Testis (tissue), 3 donors: ENCODE results near the gene DNASE1L3. TPM values are rescaled to one million over a fixed set of nuclear protein-coding genes. Genes with fewer than 3 reads are reported as not detected.

Source experiments
- DNase-seq: peaks from one replicate; pipeline ENCODE4 v3.0.0-alpha.2; 2019
- H3K27ac ChIP-seq, 2 donors: fragments of 200-600 bp; sonication (generic); one replicate each; pipeline ENCODE4 v1.5.1; 2019
- H3K27me3 ChIP-seq: fragments of 200-600 bp; sonication (generic); one replicate; pipeline ENCODE4 v1.5.1; 2019
- H3K36me3 ChIP-seq: fragments of 200-600 bp; sonication (generic); one replicate; pipeline ENCODE4 v1.5.1; 2017; ENCODE audit warnings: low read depth; ENCODE audit errors: missing control alignments
- H3K4me1 ChIP-seq: fragments of 200-600 bp; sonication (generic); one replicate; pipeline ENCODE4 v1.5.1; 2019
- H3K4me3 ChIP-seq, 2 donors: fragments of 200-600 bp; sonication (generic); one replicate each; pipeline ENCODE4 v1.5.1; 2017 to 2019
- H3K9me3 ChIP-seq: fragments of 200-600 bp; sonication (generic); one replicate; pipeline ENCODE4 v1.5.1; 2017
- POLR2A ChIP-seq: fragments of 450-650 bp; IDR thresholded peaks from one replicate; pipeline ENCODE4 v1.6.1; 2017; ENCODE audit warnings: antibody characterized with exemption, mild to moderate bottlenecking, moderate library complexity
- WGBS, 2 donors: methylation state at CpG; one replicate each; pipeline ENCODE4 v1.1.5; 2018; 5-methylcytosine and 5-hydroxymethylcytosine counted together
- intact Hi-C: fragments of 100-400 bp; cut with DNase I; formaldehyde crosslinking; loops from one replicate; pipeline ENCODE4 v1.15.1; 2023; ENCODE audit warnings: low total_unique reads
- polyA plus RNA-seq: library from polyadenylated mRNA; stranded (reverse); fragments of 350-450 nt; fragmentation: Illumina TruSeq; extraction: RNeasy Lipid Tissue Mini Kit (QIAGEN cat#74804); gene quantifications from one replicate; pipeline ENCODE4 v1.2.3, GENCODE V29; 2014; ENCODE audit warnings: low read depth, low replicate concordance; ENCODE audit not compliant: insufficient read depth
- total RNA-seq, 2 donors: library from RNA; depleted of rRNA; stranded (reverse); fragments of >200 nt; gene quantifications; one replicate each; pipeline ENCODE4 v1.2.3, GENCODE V29; 2016
- TF ChIP-seq, protein P1 (sequence below), 3 experiments: fragments of 450-650 bp in 2 of 3; fragments of 200-600 bp in 1 of 3; sonication (generic) in 1 of 3; IDR thresholded peaks; one replicate each; pipeline ENCODE4 v1.5.1; 2016 to 2019; ENCODE audit warnings: antibody characterized with exemption in 3 of 3, mild to moderate bottlenecking in 2 of 3, moderate library complexity in 1 of 3

The DNASE1L3 gene
- total and polyA plus RNA-seq, 3 donors from 2014 or later: 1.2 to 8.2 (median 3.8) TPM

DNA sequence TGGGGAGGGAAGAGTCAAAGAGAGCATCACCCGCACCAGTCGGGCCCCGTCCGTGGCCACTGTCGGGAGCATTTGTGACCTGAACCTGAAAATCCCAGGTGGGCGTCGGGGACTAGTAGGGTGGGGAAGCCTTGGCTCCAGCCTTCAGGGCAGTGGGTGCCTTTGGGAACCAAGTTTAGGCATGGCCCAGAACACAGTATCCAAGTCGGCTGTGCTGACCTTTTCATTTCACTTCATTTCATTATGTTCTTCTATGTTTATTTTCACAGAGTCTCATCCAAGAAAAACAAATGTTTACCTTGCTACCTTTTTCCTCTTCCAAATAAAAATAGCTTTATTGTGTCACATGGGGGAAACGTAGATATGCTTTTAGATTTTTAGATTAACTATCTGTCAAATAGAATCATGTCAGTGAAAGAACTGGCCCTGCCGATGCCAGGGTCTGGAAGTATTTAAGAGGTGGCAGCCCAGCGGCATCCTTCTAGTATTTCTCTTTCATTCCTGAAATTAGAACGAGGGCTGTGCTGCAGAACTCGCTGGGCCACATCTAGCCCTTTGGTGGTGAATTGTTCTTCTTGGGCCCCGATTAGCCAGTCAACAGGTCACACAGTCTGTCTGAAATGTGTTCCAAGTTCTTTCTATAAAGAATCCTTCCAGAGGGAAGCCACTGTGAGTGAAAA lies 60.5 kb downstream of the DNASE1L3 start:
- Histone ChIP-seq H3K9me3 (no peaks in the 10 kb centered on the region), H3K4me1 (peaks cover 3% of the 10 kb centered on the region), H3K4me3 (no peak overlapping the region), H3K27me3 (no peaks in the 10 kb centered on the region), H3K27ac (no peak overlapping the region), H3K36me3 (no peaks in the 10 kb centered on the region)
- TF ChIP-seq POLR2A: no peak
- TF ChIP-seq, protein P1, sequence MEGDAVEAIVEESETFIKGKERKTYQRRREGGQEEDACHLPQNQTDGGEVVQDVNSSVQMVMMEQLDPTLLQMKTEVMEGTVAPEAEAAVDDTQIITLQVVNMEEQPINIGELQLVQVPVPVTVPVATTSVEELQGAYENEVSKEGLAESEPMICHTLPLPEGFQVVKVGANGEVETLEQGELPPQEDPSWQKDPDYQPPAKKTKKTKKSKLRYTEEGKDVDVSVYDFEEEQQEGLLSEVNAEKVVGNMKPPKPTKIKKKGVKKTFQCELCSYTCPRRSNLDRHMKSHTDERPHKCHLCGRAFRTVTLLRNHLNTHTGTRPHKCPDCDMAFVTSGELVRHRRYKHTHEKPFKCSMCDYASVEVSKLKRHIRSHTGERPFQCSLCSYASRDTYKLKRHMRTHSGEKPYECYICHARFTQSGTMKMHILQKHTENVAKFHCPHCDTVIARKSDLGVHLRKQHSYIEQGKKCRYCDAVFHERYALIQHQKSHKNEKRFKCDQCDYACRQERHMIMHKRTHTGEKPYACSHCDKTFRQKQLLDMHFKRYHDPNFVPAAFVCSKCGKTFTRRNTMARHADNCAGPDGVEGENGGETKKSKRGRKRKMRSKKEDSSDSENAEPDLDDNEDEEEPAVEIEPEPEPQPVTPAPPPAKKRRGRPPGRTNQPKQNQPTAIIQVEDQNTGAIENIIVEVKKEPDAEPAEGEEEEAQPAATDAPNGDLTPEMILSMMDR (IDR thresholded peaks at IDR 0.05): no peak
- intact Hi-C loops: no loop called here
- WGBS, 2 donors: 64 to 68% methylated on average over 14 of the region's 14 CpGs
- no peak for DNase-seq

DNA sequence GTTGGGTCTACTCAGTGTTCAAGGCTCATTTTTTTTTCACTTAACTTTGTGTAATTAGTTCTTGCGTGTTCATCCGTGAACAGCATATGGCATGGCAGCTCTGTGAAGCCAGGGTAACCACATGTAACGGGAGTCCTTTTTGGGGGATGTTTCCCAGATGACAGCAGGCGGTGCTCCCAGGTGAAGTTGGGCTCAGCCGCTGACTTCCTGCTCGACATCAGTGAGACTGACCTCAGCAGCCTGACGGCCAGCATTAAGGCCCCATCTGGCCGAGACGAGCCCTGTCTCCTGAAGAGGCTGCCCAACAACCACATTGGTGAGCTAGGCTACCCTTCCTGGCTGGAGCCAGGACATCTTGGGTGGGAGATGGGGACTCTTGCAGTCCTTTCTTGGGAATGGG lies 62.7 kb downstream of the DNASE1L3 start:
- DNase-seq: no peak
- no peaks in the 10 kb centered on the region for H3K27me3 ChIP-seq
- H3K27ac ChIP-seq: no peak overlapping the region
- TF ChIP-seq, protein P1 (IDR thresholded peaks at IDR 0.05): no peak
- no peak for TF ChIP-seq POLR2A
- no peaks in the 10 kb centered on the region for H3K9me3 ChIP-seq
- WGBS, 2 donors: 97 to 98% methylated on average over 6 to 9 of the region's 9 CpGs
- peaks cover 3% of the 10 kb centered on the region for H3K4me1 ChIP-seq
- no peak overlapping the region for H3K4me3 ChIP-seq
- intact Hi-C loops: no loop called here
- no peaks in the 10 kb centered on the region for H3K36me3 ChIP-seq

DNA sequence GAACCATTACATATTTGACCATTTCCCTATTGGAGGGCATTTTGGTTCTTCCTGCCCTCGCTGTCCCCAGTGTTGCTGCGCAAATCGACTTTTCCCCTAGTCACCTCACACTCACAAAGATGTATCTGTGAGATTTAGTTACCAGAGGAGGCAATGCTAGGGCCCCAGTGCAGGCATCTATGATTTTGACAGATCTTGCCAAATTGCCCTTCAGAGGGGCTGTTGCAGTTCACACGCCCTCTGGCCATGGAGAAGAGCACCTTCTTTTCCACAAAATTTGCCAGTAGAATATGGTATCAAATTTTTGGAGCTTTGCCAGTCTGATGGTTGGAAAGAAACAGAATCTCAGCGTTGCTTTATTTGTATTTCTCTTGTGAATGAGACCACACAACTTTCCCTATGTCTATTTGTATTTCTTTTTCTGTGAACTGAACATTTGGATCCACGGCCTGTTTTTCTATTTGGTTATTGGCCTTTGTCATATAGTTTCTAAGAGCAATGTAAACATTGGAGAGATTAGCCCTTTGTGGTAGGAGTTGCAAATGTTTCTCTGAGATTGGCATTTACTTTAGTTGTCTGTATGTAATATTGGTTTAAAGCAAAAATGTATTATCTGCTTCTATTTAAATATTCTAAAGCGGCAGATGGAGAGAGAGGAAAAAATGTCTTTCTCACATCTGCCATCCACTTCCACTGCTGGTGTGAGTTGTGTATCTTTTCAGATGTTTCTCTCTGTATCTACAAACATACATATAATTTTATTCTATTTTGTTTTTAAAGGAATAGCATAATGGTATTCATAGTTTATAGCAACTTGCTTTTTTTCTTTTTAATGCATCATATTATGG lies 66.1 kb downstream of the DNASE1L3 start:
- H3K27me3 ChIP-seq: no peaks in the 10 kb centered on the region
- no peak overlapping the region for H3K27ac ChIP-seq
- no peak for DNase-seq

DNA sequence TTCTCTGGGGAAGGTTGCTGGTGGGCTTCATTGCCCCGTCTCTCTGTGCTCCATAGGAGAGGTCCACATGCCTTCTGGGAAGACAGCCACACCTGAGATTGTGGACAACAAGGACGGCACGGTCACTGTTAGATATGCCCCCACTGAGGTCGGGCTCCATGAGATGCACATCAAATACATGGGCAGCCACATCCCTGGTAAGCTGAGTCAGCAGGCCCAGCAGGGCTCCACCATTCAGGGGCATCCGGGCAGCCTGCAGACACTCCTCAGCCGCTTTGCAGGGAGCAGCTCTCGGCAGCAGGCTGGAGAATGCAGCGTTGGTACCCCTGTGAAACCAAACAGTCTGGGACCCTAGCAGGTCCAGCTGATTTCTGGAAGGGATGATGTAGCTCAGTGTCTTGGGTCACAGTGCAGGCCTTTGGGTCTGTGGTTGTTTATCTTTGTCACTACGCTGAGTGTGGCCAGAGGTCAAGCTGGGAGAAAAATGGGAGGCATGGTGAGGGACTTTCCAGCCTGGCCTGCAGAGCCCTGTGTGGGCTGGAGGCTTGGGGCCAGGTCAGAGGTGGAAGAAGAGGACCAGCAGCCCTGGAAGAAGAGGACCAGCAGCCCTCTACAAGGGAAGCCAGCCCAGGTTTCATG lies 67.2 kb downstream of the DNASE1L3 start:
- no peaks in the 10 kb centered on the region for H3K4me1 ChIP-seq
- H3K9me3 ChIP-seq: no peaks in the 10 kb centered on the region
- 81 to 85% methylated on average over 8 to 9 of the region's 9 CpGs for WGBS, 2 donors
- no peak overlapping the region for H3K4me3 ChIP-seq
- no peaks in the 10 kb centered on the region for H3K27me3 ChIP-seq
- H3K36me3 ChIP-seq: no peaks in the 10 kb centered on the region
- intact Hi-C loops: no loop called here
- TF ChIP-seq POLR2A: no peak
- TF ChIP-seq, protein P1 (IDR thresholded peaks at IDR 0.05): no peak
- DNase-seq: no peak
- H3K27ac ChIP-seq: no peak overlapping the region

More for the DNA sequence above, 66.1 kb downstream of the DNASE1L3 start:
- intact Hi-C loops: no loop called here
- H3K4me1 ChIP-seq: no peaks in the 10 kb centered on the region
- TF ChIP-seq, protein P1 (IDR thresholded peaks at IDR 0.05): no peak
- TF ChIP-seq POLR2A: no peak
- H3K4me3 ChIP-seq: no peak overlapping the region
- H3K36me3 ChIP-seq: no peaks in the 10 kb centered on the region
- 85 to 92% methylated on average over 7 of the region's 7 CpGs for WGBS, 2 donors
- no peaks in the 10 kb centered on the region for H3K9me3 ChIP-seq

Other genes with a start within 250 kb of the DNASE1L3 start
- 100 to 1,000 TPM; 166 to 199 TPM for gene FLNB, start 202.6 kb downstream of the DNASE1L3 start, total RNA-seq
- gene FLNB, start 202.6 kb downstream of the DNASE1L3 start, polyA plus RNA-seq: 105 TPM
- gene ABHD6, start 26.8 kb upstream of the DNASE1L3 start, total RNA-seq: 10 to 100 TPM; 12.1 to 17.8 TPM
- gene ABHD6, start 26.8 kb upstream of the DNASE1L3 start, polyA plus RNA-seq: 11.7 TPM
- gene RPP14, start 95.3 kb upstream of the DNASE1L3 start, total RNA-seq: 10 to 100 TPM; 13.8 to 17.0 TPM
- 18.4 TPM for gene RPP14, start 95.3 kb upstream of the DNASE1L3 start, polyA plus RNA-seq
- gene HTD2, start 95.5 kb upstream of the DNASE1L3 start, total RNA-seq: 10 to 100 TPM; 14.6 to 15.1 TPM
- 16.4 TPM for gene HTD2, start 95.5 kb upstream of the DNASE1L3 start, polyA plus RNA-seq
- 10 to 100 TPM; 29.3 to 31.3 TPM for gene PXK, start 121.9 kb upstream of the DNASE1L3 start, total RNA-seq
- gene PXK, start 121.9 kb upstream of the DNASE1L3 start, polyA plus RNA-seq: 28.8 TPM
- gene PDHB, start 222.9 kb upstream of the DNASE1L3 start, total RNA-seq: 100 to 1,000 TPM in 1 of 2 donors, 10 to 100 TPM in 1; 98.0 to 126 TPM
- 94.0 TPM for gene PDHB, start 222.9 kb upstream of the DNASE1L3 start, polyA plus RNA-seq